ENCODE results near the gene CDH23. TPM values are rescaled to one million over a fixed set of nuclear protein-coding genes. Genes with fewer than 3 reads are reported as not detected.

The CDH23 gene
- total RNA-seq, 4 donors from 2014 or later = 14.4 to 29.6 (median 19.7) TPM

DNA sequence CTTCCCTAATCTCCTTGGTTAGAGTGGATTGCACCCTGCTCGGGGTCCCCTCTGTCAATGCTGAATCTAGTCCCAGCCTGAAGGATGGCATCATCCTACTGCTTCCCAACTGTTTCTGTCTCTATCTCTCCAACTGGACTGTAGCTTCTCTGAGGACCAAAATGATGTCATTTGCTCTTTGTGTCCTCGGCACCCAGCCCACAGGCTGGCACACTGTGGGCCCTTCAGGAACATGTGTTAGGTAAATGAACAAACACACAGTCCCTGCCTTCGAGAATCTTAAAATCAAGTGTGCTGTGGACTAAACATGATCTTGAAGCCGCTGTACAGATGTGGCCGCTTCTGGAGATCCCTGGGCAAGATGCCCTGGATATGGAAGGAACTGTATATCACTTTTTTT, 5.0 kb upstream of the CDH23 start:
- no peaks in the 10 kb centered on the region for H3K36me3 ChIP-seq
- H3K27ac ChIP-seq (replicated peaks in 1 of 4) = no peak overlapping the region
- 83% methylated on average over 5 of the region's 5 CpGs for whole genome bisulfite sequencing
- intact Hi-C loops (cut with DNase I) = no loop called here
- H3K4me1 ChIP-seq = peaks cover 0 to 7% (median 3%) of the 10 kb centered on the region in 4 donors
- DNase-seq (ENCODE audit: extremely low spot score) = no peak
- H3K4me3 ChIP-seq = no peak overlapping the region
- TF ChIP-seq EP300 (IDR thresholded peaks at IDR 0.05) (no peak), POLR2A (IDR thresholded peaks at IDR 0.05; ENCODE audit: low read depth) (no peak), POLR2AphosphoS5 (IDR thresholded peaks at IDR 0.05) (no peak)
- TF ChIP-seq, protein P1, sequence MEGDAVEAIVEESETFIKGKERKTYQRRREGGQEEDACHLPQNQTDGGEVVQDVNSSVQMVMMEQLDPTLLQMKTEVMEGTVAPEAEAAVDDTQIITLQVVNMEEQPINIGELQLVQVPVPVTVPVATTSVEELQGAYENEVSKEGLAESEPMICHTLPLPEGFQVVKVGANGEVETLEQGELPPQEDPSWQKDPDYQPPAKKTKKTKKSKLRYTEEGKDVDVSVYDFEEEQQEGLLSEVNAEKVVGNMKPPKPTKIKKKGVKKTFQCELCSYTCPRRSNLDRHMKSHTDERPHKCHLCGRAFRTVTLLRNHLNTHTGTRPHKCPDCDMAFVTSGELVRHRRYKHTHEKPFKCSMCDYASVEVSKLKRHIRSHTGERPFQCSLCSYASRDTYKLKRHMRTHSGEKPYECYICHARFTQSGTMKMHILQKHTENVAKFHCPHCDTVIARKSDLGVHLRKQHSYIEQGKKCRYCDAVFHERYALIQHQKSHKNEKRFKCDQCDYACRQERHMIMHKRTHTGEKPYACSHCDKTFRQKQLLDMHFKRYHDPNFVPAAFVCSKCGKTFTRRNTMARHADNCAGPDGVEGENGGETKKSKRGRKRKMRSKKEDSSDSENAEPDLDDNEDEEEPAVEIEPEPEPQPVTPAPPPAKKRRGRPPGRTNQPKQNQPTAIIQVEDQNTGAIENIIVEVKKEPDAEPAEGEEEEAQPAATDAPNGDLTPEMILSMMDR (IDR thresholded peaks at IDR 0.05) = no peak
- H3K27me3 ChIP-seq = peaks cover 0 to 12% (median 0%) of the 10 kb centered on the region in 4 donors
- H3K9me3 ChIP-seq = no peaks in the 10 kb centered on the region

- DNase-seq (ENCODE audit: extremely low spot score) = no peak
- peaks cover 2 to 11% (median 8%) of the 10 kb centered on the region in 4 donors for H3K4me1 ChIP-seq
- TF ChIP-seq EP300 (IDR thresholded peaks at IDR 0.05) = no peak
- TF ChIP-seq POLR2A (IDR thresholded peaks at IDR 0.05; ENCODE audit: low read depth) = no peak
- TF ChIP-seq, protein P1 (IDR thresholded peaks at IDR 0.05) = no peak
- TF ChIP-seq POLR2AphosphoS5 (IDR thresholded peaks at IDR 0.05) = no peak
- H3K4me3 ChIP-seq = no peak overlapping the region
- intact Hi-C loops (cut with DNase I) = no loop called here
- no peaks in the 10 kb centered on the region for H3K36me3 ChIP-seq
- no peaks in the 10 kb centered on the region for H3K9me3 ChIP-seq
- H3K27me3 ChIP-seq = peaks cover 0 to 12% (median 0%) of the 10 kb centered on the region in 4 donors
- no peak overlapping the region for H3K27ac ChIP-seq (replicated peaks in 1 of 4)
- WGBS = 47% methylated on average over 1 of the region's 1 CpG
Measured at GRCh38 chr10:71392292-71392691, 4.4 kb upstream of the CDH23 start.

- WGBS = 85% methylated on average over 16 of the region's 16 CpGs
- H3K27me3 ChIP-seq = peaks cover 0 to 15% (median 0%) of the 10 kb centered on the region in 4 donors
- no peak for DNase-seq (ENCODE audit: extremely low spot score)
Measured at GRCh38 chr10:71392791-71393781, 3.6 kb upstream of the CDH23 start.

GRCh38 chr10:71393841-71394475, 2.8 kb upstream of the CDH23 start:
- 97% methylated on average over 8 of the region's 8 CpGs for WGBS
- DNase-seq (ENCODE audit: extremely low spot score) = no peak
- no peak overlapping the region for H3K4me3 ChIP-seq
- H3K27me3 ChIP-seq = peaks cover 0 to 24% (median 0%) of the 10 kb centered on the region in 4 donors
- TF ChIP-seq EP300 (IDR thresholded peaks at IDR 0.05) = no peak
- no peak for TF ChIP-seq POLR2AphosphoS5 (IDR thresholded peaks at IDR 0.05)
- TF ChIP-seq, protein P1 (IDR thresholded peaks at IDR 0.05) = no peak
- TF ChIP-seq POLR2A (IDR thresholded peaks at IDR 0.05; ENCODE audit: low read depth) = no peak
- intact Hi-C loops (cut with DNase I) = no loop called here
- no peaks in the 10 kb centered on the region for H3K9me3 ChIP-seq
- no peak overlapping the region for H3K27ac ChIP-seq (replicated peaks in 1 of 4)
- peaks cover 19 to 27% (median 24%) of the 10 kb centered on the region in 4 donors for H3K4me1 ChIP-seq
- H3K36me3 ChIP-seq = no peaks in the 10 kb centered on the region

More at GRCh38 chr10:71392791-71393781, 3.6 kb upstream of the CDH23 start:
- peaks cover 10 to 19% (median 16%) of the 10 kb centered on the region in 4 donors for H3K4me1 ChIP-seq
- no peak for TF ChIP-seq POLR2AphosphoS5 (IDR thresholded peaks at IDR 0.05)
- no peak for TF ChIP-seq EP300 (IDR thresholded peaks at IDR 0.05)
- TF ChIP-seq, protein P1 (IDR thresholded peaks at IDR 0.05) = no peak
- no peak for TF ChIP-seq POLR2A (IDR thresholded peaks at IDR 0.05; ENCODE audit: low read depth)
- H3K4me3 ChIP-seq = no peak overlapping the region
- H3K27ac ChIP-seq (replicated peaks in 1 of 4) = no peak overlapping the region
- H3K9me3 ChIP-seq = no peaks in the 10 kb centered on the region
- no peaks in the 10 kb centered on the region for H3K36me3 ChIP-seq
- intact Hi-C loops (cut with DNase I) = no loop called here
